Parathyroid adenoma (tissue), 2 donors: ENCODE results near the gene CD320.
A peak's percentile ranks its signal among the peaks of the same experiment; 100 is the strongest.
"Not testable (repeated sequence)": the region's sequence is repeated elsewhere in the genome, so short reads cannot be mapped to it uniquely, and the experiment has no call there.

Experiments used
- H2AFZ ChIP-seq: fragments of 300-600 bp; sonication (generic); one replicate; pipeline ENCODE4 v1.7.0; 2017; ENCODE audit warnings: antibody characterized with exemption, mild to moderate bottlenecking
- H3K27ac ChIP-seq: fragments of 300-600 bp; sonication (generic); one replicate; pipeline ENCODE4 v1.7.0; 2017
- H3K27me3 ChIP-seq: fragments of 300-600 bp; sonication (generic); one replicate; pipeline ENCODE4 v1.7.0; 2017; ENCODE audit warnings: low read length; ENCODE audit not compliant: control insufficient read depth, insufficient read depth
- H3K36me3 ChIP-seq: fragments of 300-600 bp; sonication (generic); one replicate; pipeline ENCODE4 v1.7.0; 2017; ENCODE audit warnings: low read length; ENCODE audit not compliant: control insufficient read depth, insufficient read depth
- H3K4me1 ChIP-seq: fragments of 300-600 bp; sonication (generic); one replicate; pipeline ENCODE4 v1.7.0; 2017; ENCODE audit warnings: control low read depth
- H3K4me2 ChIP-seq: fragments of 300-600 bp; sonication (generic); one replicate; pipeline ENCODE4 v1.7.0; 2017; ENCODE audit warnings: low read length
- H3K4me3 ChIP-seq: fragments of 300-600 bp; sonication (generic); one replicate; pipeline ENCODE4 v1.7.0; 2017; ENCODE audit warnings: low read depth, low read length
- H3K79me2 ChIP-seq: fragments of 300-600 bp; sonication (generic); one replicate; pipeline ENCODE4 v1.7.0; 2017; ENCODE audit warnings: control low read depth
- H3K9ac ChIP-seq: fragments of 300-600 bp; sonication (generic); one replicate; pipeline ENCODE4 v1.7.0; 2017; ENCODE audit warnings: mild to moderate bottlenecking
- H3K9me3 ChIP-seq: fragments of 300-600 bp; sonication (generic); one replicate; pipeline ENCODE4 v1.7.0; 2017; ENCODE audit warnings: low read length; ENCODE audit not compliant: control insufficient read depth
- TF ChIP-seq, protein P1 (sequence below): fragments of 300-600 bp; sonication (generic); IDR thresholded peaks from one replicate; pipeline ENCODE4 v1.7.0; 2017; ENCODE audit warnings: antibody characterized with exemption, mild to moderate bottlenecking
- donor health status: primary hyperparathyroidism.

CD320 gene

DNA sequence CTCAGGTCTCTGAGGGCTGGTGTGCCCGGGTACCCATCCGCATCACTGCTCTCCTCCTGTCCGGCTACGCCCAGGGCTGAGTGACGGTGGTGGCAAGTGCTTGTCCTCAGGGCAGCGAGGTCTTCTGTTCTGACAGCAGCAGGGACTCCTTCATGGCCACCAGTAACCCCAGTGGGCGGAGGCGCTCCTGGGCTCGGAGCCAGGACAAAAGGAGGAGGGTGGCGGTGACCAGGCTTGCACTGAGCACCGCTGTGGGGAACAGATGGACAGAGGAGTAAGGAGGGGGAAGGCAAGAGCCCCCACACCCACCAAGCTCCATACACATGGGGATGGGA, 5.8 kb downstream of the CD320 start:
- no peak overlapping the region for H3K27ac ChIP-seq
- H3K4me2 ChIP-seq, result no peak overlapping the region
- H3K27me3 ChIP-seq, result no peaks in the 10 kb centered on the region
- H3K9me3 ChIP-seq, result no peaks in the 10 kb centered on the region
- H3K79me2 ChIP-seq, result no peaks in the 10 kb centered on the region
- TF ChIP-seq, protein P1, sequence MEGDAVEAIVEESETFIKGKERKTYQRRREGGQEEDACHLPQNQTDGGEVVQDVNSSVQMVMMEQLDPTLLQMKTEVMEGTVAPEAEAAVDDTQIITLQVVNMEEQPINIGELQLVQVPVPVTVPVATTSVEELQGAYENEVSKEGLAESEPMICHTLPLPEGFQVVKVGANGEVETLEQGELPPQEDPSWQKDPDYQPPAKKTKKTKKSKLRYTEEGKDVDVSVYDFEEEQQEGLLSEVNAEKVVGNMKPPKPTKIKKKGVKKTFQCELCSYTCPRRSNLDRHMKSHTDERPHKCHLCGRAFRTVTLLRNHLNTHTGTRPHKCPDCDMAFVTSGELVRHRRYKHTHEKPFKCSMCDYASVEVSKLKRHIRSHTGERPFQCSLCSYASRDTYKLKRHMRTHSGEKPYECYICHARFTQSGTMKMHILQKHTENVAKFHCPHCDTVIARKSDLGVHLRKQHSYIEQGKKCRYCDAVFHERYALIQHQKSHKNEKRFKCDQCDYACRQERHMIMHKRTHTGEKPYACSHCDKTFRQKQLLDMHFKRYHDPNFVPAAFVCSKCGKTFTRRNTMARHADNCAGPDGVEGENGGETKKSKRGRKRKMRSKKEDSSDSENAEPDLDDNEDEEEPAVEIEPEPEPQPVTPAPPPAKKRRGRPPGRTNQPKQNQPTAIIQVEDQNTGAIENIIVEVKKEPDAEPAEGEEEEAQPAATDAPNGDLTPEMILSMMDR, result no peak
- H3K4me3 ChIP-seq, result no peak overlapping the region
- H2AFZ ChIP-seq, result no peak overlapping the region
- no peaks in the 10 kb centered on the region for H3K4me1 ChIP-seq
- H3K36me3 ChIP-seq, result no peaks in the 10 kb centered on the region
- H3K9ac ChIP-seq, result no peak overlapping the region

DNA sequence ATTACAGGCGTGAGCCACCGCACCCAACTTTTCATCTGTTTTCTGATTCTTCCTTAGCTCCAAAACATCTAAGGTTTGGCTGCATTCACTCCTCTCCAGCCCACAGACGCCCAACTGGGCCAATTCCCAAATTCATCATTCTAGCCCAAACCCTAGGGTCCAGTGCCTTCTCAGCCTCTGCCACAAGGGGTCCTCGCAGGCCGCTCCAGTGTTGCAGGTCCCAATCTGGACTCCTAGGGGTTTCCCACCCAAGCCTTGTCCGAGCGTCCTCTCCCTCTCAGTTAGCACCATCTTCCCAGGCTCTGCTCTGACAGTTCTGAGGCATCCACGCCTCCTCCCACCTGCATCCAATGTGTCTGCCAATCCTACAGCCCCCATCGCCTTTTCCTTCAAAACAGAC, 16.8 kb downstream of the CD320 start:
- H3K4me3 ChIP-seq, H3K27me3 ChIP-seq, H3K4me2 ChIP-seq, H2AFZ ChIP-seq, H3K27ac ChIP-seq, H3K36me3 ChIP-seq, H3K9me3 ChIP-seq, H3K79me2 ChIP-seq, H3K4me1 ChIP-seq, H3K9ac ChIP-seq: not testable (repeated sequence)

DNA sequence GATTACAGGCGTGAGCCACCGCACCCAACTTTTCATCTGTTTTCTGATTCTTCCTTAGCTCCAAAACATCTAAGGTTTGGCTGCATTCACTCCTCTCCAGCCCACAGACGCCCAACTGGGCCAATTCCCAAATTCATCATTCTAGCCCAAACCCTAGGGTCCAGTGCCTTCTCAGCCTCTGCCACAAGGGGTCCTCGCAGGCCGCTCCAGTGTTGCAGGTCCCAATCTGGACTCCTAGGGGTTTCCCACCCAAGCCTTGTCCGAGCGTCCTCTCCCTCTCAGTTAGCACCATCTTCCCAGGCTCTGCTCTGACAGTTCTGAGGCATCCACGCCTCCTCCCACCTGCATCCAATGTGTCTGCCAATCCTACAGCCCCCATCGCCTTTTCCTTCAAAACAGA, 31.6 kb downstream of the CD320 start:
- H3K4me3 ChIP-seq, H3K4me1 ChIP-seq, H3K27me3 ChIP-seq, H3K4me2 ChIP-seq, H3K36me3 ChIP-seq, H2AFZ ChIP-seq, H3K9ac ChIP-seq, H3K79me2 ChIP-seq, H3K9me3 ChIP-seq, H3K27ac ChIP-seq: not testable (repeated sequence)

DNA sequence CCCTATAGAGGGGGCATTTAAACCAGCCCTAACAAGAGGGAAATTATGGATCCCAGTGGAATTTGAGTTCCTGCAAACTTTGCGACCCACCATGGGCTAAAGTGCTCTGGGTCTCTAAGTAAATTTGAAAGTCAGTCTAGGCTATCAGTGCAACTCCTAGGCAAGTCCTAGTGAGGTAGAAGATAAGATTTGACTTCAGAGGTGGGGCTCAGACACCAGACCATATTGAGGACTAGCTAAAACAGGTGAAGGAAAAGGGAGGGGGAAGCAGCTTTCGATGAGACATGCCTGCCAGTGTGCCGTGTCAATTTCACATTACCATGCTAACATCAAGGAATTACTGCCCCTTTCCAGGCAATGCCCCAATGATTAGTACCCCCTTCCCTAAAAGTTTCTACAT, 38.4 kb downstream of the CD320 start:
- H3K36me3 ChIP-seq, result no peaks in the 10 kb centered on the region
- no peak overlapping the region for H3K27ac ChIP-seq
- no peak overlapping the region for H3K9ac ChIP-seq
- no peak overlapping the region for H3K4me3 ChIP-seq
- no peaks in the 10 kb centered on the region for H3K9me3 ChIP-seq
- peak overlapping the region; percentile 97 for H2AFZ ChIP-seq
- no peaks in the 10 kb centered on the region for H3K79me2 ChIP-seq
- H3K27me3 ChIP-seq, result no peaks in the 10 kb centered on the region
- no peak overlapping the region for H3K4me2 ChIP-seq
- TF ChIP-seq, protein P1, result no peak
- no peaks in the 10 kb centered on the region for H3K4me1 ChIP-seq

DNA sequence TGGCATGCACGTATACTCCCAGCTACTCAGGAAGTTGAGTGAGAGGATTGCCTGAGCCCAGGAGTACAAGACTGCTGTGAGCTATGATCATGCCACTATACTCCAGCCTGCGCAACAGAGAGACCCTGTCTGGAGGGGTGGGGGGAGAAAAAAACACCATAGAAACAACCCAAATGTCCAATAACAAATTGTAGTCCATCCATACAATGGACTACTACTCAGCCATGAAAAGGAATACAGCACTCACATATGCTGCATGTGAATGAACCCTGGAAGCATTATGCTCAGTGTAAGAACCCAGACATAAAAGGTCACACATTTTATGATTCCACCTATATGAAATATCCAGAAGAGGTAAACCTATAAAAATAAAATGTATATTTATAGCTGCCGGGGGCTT, 42.3 kb downstream of the CD320 start:
- Histone ChIP-seq H3K36me3 (no peaks in the 10 kb centered on the region), H3K9me3 (no peaks in the 10 kb centered on the region), H3K27me3 (no peaks in the 10 kb centered on the region), H3K9ac (no peak overlapping the region), H3K79me2 (no peaks in the 10 kb centered on the region), H2AFZ (no peak overlapping the region), H3K27ac (no peak overlapping the region), H3K4me3 (no peak overlapping the region), H3K4me1 (no peaks in the 10 kb centered on the region), H3K4me2 (no peak overlapping the region)
- TF ChIP-seq, protein P1, result no peak

DNA sequence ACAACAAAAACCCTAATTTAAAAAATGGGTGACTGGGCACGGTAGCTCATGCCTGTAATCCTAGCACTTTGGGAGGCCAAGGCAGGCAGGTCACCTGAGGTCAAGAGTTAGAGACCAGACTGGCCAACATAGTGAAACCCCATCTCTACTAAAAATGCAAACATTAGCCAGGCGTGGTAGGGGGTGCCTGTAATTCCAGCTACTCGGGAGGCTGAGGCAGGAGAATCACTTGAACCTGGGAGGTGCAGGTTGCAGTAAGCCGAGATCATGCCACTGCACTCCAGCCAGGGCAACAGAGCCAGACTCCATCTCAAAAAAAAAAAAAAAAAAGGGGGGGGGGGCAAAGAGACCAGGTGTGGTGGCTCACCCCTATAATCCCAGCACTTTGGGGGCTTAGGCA, 43.9 kb downstream of the CD320 start:
- H3K79me2 ChIP-seq, H3K9me3 ChIP-seq, H3K36me3 ChIP-seq, H3K27me3 ChIP-seq, H3K9ac ChIP-seq, H2AFZ ChIP-seq, H3K4me2 ChIP-seq, H3K4me1 ChIP-seq, H3K27ac ChIP-seq, H3K4me3 ChIP-seq: not testable (repeated sequence)
